Trophoblast cell (in vitro differentiated cells and primary cell): ENCODE data around the gene AJAP1.

Experiments
- DNase-seq, 2 donors: peaks; one replicate each; pipeline ENCODE4 v3.0.0-alpha.2; 2016
- H2AFZ ChIP-seq: 2 replicates; pipeline ENCODE4 v1.6.1; 2013; ENCODE audit warnings: low read length, moderate library complexity, mild to moderate bottlenecking; ENCODE audit not compliant: insufficient read depth, poor library complexity
- H2AK5ac ChIP-seq: 2 replicates; pipeline ENCODE4 v1.6.1; 2013; ENCODE audit warnings: mild to moderate bottlenecking, low read length
- H2BK120ac ChIP-seq: 2 replicates; pipeline ENCODE4 v1.6.1; 2013; ENCODE audit warnings: low read length, mild to moderate bottlenecking, moderate library complexity; ENCODE audit not compliant: insufficient read depth, poor library complexity
- H2BK12ac ChIP-seq: 2 replicates; pipeline ENCODE4 v1.6.1; 2013; ENCODE audit warnings: mild to moderate bottlenecking, low read length, moderate library complexity
- H2BK5ac ChIP-seq: 2 replicates; pipeline ENCODE4 v1.6.1; 2013; ENCODE audit warnings: low read length, low read depth, moderate library complexity, mild to moderate bottlenecking; ENCODE audit not compliant: poor library complexity
- H3K14ac ChIP-seq: 2 replicates; pipeline ENCODE4 v1.6.1; 2013; ENCODE audit warnings: mild to moderate bottlenecking, low read length
- H3K18ac ChIP-seq: 2 replicates; pipeline ENCODE4 v1.6.1; 2013; ENCODE audit warnings: mild to moderate bottlenecking, low read length
- H3K23ac ChIP-seq: 2 replicates; pipeline ENCODE4 v1.6.1; 2013; ENCODE audit warnings: low read length
- H3K27ac ChIP-seq: 2 replicates; pipeline ENCODE4 v1.5.1; 2013; ENCODE audit warnings: low read depth, mild to moderate bottlenecking, inconsistent platforms, low read length, moderate library complexity
- H3K27me3 ChIP-seq: 2 replicates; pipeline ENCODE4 v1.6.1; 2013; ENCODE audit warnings: inconsistent platforms, mild to moderate bottlenecking, low read length, moderate library complexity; ENCODE audit not compliant: insufficient read depth
- H3K36me3 ChIP-seq, 2 experiments: 1 replicate in 1 of 2; 2 replicates in 1 of 2; pipeline ENCODE4 v1.6.1; 2013; ENCODE audit warnings: low read length in 2 of 2, mild to moderate bottlenecking in 2 of 2, moderate library complexity in 1 of 2; ENCODE audit not compliant: insufficient read depth in 2 of 2, control insufficient read depth in 1 of 2
- H3K4ac ChIP-seq: 2 replicates; pipeline ENCODE4 v1.6.1; 2013; ENCODE audit warnings: low read depth, mild to moderate bottlenecking, low read length, moderate library complexity
- H3K4me1 ChIP-seq, 2 experiments: 1 replicate in 1 of 2; 2 replicates in 1 of 2; pipeline ENCODE4 v1.6.1; 2013; ENCODE audit warnings: low read length in 2 of 2, mild to moderate bottlenecking in 2 of 2, moderate library complexity in 1 of 2; ENCODE audit not compliant: insufficient read depth in 2 of 2, control insufficient read depth in 1 of 2
- H3K4me2 ChIP-seq: 2 replicates; pipeline ENCODE4 v1.6.1; 2013; ENCODE audit warnings: inconsistent platforms, mild to moderate bottlenecking, low read length, moderate library complexity
- H3K4me3 ChIP-seq: 2 replicates; pipeline ENCODE4 v1.5.1; 2013; ENCODE audit warnings: mild to moderate bottlenecking, low read depth, low read length, inconsistent platforms
- H3K79me1 ChIP-seq: one replicate; pipeline ENCODE4 v1.6.1; 2013; ENCODE audit warnings: low read length
- H3K79me2 ChIP-seq: 2 replicates; pipeline ENCODE4 v1.6.1; 2013; ENCODE audit warnings: low read length, mild to moderate bottlenecking; ENCODE audit not compliant: control insufficient read depth, insufficient read depth, poor library complexity
- H3K9ac ChIP-seq: 2 replicates; pipeline ENCODE4 v1.6.1; 2013; ENCODE audit warnings: mild to moderate bottlenecking, low read length
- H3K9me3 ChIP-seq: 2 replicates; pipeline ENCODE4 v1.6.1; 2013; ENCODE audit warnings: low read depth, mild to moderate bottlenecking, control low read depth, inconsistent platforms, low read length; ENCODE audit not compliant: insufficient read depth
- H4K12ac ChIP-seq: 2 replicates; pipeline ENCODE4 v1.6.1; 2013; ENCODE audit warnings: low read depth, mild to moderate bottlenecking, low read length, moderate library complexity
- H4K8ac ChIP-seq: 2 replicates; pipeline ENCODE4 v1.6.1; 2013; ENCODE audit warnings: low read depth, mild to moderate bottlenecking, low read length, moderate library complexity
- H4K91ac ChIP-seq: one replicate; pipeline ENCODE4 v1.6.1; 2013; ENCODE audit warnings: low read depth, mild to moderate bottlenecking, low read length, moderate library complexity
- WGBS: extraction: QIAGEN DNeasy Blood & Tissue Kit; methylation state at CpG from one replicate; pipeline ENCODE4 v1.1.7; 2013; ENCODE audit warnings: missing lambda C conversion rate; ENCODE audit not compliant: insufficient read length, insufficient coverage; ENCODE audit errors: extremely low coverage; 5-methylcytosine and 5-hydroxymethylcytosine counted together

The AJAP1 gene

DNA sequence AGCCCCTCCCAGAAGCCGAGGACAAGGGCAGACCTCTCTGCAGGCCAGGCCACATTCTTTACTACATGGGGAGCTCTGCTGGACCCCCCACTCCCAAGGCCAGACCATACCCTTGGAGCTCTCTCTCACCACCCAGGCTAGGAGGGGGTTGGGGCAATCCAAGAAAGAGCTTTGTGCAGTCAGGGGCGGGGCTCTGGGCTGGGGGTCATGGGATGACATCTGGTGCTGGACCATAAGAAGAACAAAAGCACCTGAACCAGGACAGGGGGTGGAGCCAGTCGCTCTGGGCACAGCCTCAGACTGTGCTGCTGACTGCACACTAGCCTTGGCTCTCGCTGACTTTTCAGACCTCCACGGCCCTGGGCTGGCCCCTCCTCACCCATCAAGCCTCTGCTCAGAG is 23.1 kb upstream of the AJAP1 start:
- no peak overlapping the region for H3K27ac ChIP-seq

GRCh38 chr1:4633346-4633745 is 21.1 kb upstream of the AJAP1 start:
- Histone ChIP-seq H3K18ac (no peak overlapping the region), H2BK12ac (no peak overlapping the region), H2AFZ (no peak overlapping the region), H3K27ac (no peak overlapping the region), H4K12ac (no peak overlapping the region), H3K79me1 (no peaks in the 10 kb centered on the region), H3K4me1 (peaks cover 3 to 7% of the 10 kb centered on the region in 2 experiments), H3K9ac (no peak overlapping the region), H3K27me3 (no peaks in the 10 kb centered on the region), H3K9me3 (no peaks in the 10 kb centered on the region), H4K91ac (no peak overlapping the region), H2BK5ac (no peak overlapping the region), H3K4me3 (no peak overlapping the region), H3K4me2 (no peak overlapping the region), H2BK120ac (no peak overlapping the region), H3K4ac (no peak overlapping the region), H3K36me3 (no peaks in the 10 kb centered on the region), H3K14ac (no peak overlapping the region), H3K23ac (no peak overlapping the region), H3K79me2 (no peaks in the 10 kb centered on the region), H4K8ac (no peak overlapping the region), H2AK5ac (no peak overlapping the region)
- no peak for DNase-seq
- WGBS = no CpG with 5 or more reads among the region's 9 CpGs

More for the DNA sequence above, 23.1 kb upstream of the AJAP1 start:
- H2BK5ac ChIP-seq = no peak overlapping the region
- no peaks in the 10 kb centered on the region for H3K4me1 ChIP-seq
- no peaks in the 10 kb centered on the region for H3K36me3 ChIP-seq
- H3K4ac ChIP-seq = no peak overlapping the region
- no peak overlapping the region for H3K23ac ChIP-seq
- no peak overlapping the region for H3K14ac ChIP-seq
- H4K91ac ChIP-seq = no peak overlapping the region
- no peak overlapping the region for H3K4me3 ChIP-seq
- no peak overlapping the region for H2BK120ac ChIP-seq
- no peaks in the 10 kb centered on the region for H3K9me3 ChIP-seq
- H3K4me2 ChIP-seq = no peak overlapping the region
- WGBS = no CpG with 5 or more reads among the region's 5 CpGs
- no peak overlapping the region for H4K12ac ChIP-seq
- DNase-seq = no peak
- no peak overlapping the region for H3K18ac ChIP-seq
- no peak overlapping the region for H3K9ac ChIP-seq
- no peak overlapping the region for H2AFZ ChIP-seq
- no peaks in the 10 kb centered on the region for H3K27me3 ChIP-seq
- no peak overlapping the region for H4K8ac ChIP-seq
- no peak overlapping the region for H2AK5ac ChIP-seq
- H2BK12ac ChIP-seq = no peak overlapping the region
- no peaks in the 10 kb centered on the region for H3K79me2 ChIP-seq
- H3K79me1 ChIP-seq = no peaks in the 10 kb centered on the region

DNA sequence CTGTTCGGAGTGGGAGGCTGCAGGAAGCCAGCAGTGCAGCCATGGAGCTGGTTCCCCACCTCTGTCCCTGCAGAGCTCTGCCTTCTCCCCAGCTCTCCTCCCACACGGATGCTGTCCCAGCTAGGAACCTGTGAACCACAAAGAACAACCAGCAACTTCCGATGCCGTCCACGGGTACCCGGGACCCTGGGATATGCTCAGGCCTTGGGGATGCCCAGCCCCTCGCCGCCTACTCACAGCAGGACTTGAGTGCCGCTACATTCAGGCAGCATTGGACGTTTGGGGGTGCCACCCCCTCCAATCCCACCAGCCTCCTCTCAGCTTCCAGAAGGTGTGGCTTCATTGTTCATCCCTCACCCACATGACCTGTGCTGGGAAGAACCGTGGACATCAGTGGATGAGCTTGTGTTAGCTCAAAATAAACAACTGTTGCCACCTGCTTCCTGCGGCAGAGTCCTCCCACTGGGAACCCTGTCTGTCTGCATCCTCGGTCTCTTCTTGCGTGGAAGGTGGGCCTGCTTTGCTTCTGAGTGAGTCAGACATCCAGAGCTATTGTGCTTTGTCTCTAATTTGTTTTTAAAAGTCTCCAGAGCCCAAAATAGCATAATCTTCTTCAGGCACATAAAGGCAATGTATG is 20.1 kb upstream of the AJAP1 start:
- Histone ChIP-seq H3K9me3 (no peaks in the 10 kb centered on the region), H4K8ac (no peak overlapping the region), H2BK12ac (no peak overlapping the region), H3K4me2 (no peak overlapping the region), H3K9ac (no peak overlapping the region), H3K14ac (no peak overlapping the region), H2AK5ac (no peak overlapping the region), H3K4ac (no peak overlapping the region), H3K36me3 (no peaks in the 10 kb centered on the region), H4K91ac (no peak overlapping the region), H2AFZ (no peak overlapping the region), H3K23ac (no peak overlapping the region), H3K27me3 (no peaks in the 10 kb centered on the region), H3K79me1 (no peaks in the 10 kb centered on the region), H3K18ac (no peak overlapping the region), H3K27ac (no peak overlapping the region), H3K79me2 (no peaks in the 10 kb centered on the region), H2BK5ac (no peak overlapping the region), H3K4me1 (peaks cover 3 to 7% of the 10 kb centered on the region in 2 experiments), H2BK120ac (no peak overlapping the region), H3K4me3 (no peak overlapping the region), H4K12ac (no peak overlapping the region)
- no peak for DNase-seq
- no CpG with 5 or more reads among the region's 14 CpGs for WGBS

DNA sequence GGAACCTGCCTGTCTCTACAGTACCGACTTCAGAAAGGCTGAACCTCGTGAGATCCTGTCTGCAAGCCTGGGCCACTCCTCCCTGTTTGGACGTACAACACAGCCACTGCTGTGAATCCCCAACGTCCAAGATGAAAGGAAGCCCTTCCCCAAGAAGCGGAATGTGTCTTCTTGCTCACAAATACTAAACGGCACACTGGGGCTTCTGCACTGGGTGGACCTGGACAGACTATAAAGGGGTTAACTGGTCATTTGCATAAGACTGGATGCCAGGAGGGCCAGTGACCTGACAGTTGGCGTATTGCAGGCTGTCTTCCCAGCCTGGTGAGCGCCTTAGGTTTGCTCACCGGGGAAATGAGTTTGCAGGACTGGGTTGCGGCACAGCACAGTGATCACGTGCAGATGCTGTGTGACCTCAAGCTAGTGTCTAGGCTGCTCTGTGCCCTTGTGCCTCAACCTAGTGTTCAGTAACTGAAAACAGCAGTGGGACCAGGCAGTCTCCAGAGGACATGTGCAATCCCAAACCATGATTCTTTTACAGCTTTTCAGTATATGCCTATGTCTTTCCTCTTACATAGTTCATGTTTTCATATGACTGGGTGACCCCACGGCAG is 19.5 kb upstream of the AJAP1 start:
- Histone ChIP-seq H3K79me1 (no peaks in the 10 kb centered on the region), H4K8ac (no peak overlapping the region), H3K18ac (no peak overlapping the region), H3K27ac (no peak overlapping the region), H2BK12ac (no peak overlapping the region), H3K79me2 (no peaks in the 10 kb centered on the region), H2AFZ (no peak overlapping the region), H2BK120ac (no peak overlapping the region), H3K14ac (no peak overlapping the region), H3K9me3 (no peaks in the 10 kb centered on the region), H4K91ac (no peak overlapping the region), H3K4ac (no peak overlapping the region), H2AK5ac (no peak overlapping the region), H3K27me3 (no peaks in the 10 kb centered on the region), H3K4me3 (no peak overlapping the region), H3K23ac (no peak overlapping the region), H3K9ac (peak overlapping the region; percentile 34), H3K4me2 (no peak overlapping the region), H3K36me3 (no peaks in the 10 kb centered on the region), H4K12ac (no peak overlapping the region), H2BK5ac (no peak overlapping the region), H3K4me1 (peaks cover 3 to 7% of the 10 kb centered on the region in 2 experiments)
- no CpG with 5 or more reads among the region's 12 CpGs for WGBS
- DNase-seq = no peak
